Left ventricle myocardium inferior (tissue), 1 donor: Measurements from ENCODE around the gene RRP7A. TPM values are rescaled to one million over a fixed set of nuclear protein-coding genes. Genes with fewer than 3 reads are reported as not detected.
"Not testable (repeated sequence)": the region's sequence is repeated elsewhere in the genome, so short reads cannot be mapped to it uniquely, and the experiment has no call there.

Source experiments
- DNase-seq: peaks from one replicate; pipeline ENCODE4 v3.0.0-alpha.2; 2020
- H3K27ac ChIP-seq: fragments of 200-600 bp; replicated peaks from 2 replicates; pipeline ENCODE4 v1.8.0; 2021
- H3K27me3 ChIP-seq: fragments of 200-600 bp; 2 replicates; pipeline ENCODE4 v1.8.0; 2021; ENCODE audit warnings: low read depth
- H3K36me3 ChIP-seq: fragments of 200-600 bp; 2 replicates; pipeline ENCODE4 v1.8.0; 2021
- H3K4me1 ChIP-seq: fragments of 200-600 bp; 2 replicates; pipeline ENCODE4 v1.8.0; 2021
- H3K4me3 ChIP-seq: fragments of 200-600 bp; 2 replicates; pipeline ENCODE4 v1.8.0; 2021; ENCODE audit warnings: mild to moderate bottlenecking, moderate library complexity
- H3K9me3 ChIP-seq: fragments of 200-600 bp; replicated peaks from 2 replicates; pipeline ENCODE4 v1.8.0; 2021
- intact Hi-C: fragments of 100-400 bp; cut with micrococcal nuclease; formaldehyde crosslinking; loops from one replicate; pipeline ENCODE4 v1.11.0; 2022
- total RNA-seq: library from RNA; stranded (reverse); fragmentation: NEBNext Ultra II Directional; extraction: Animal tissue kit (Norgen Biotek cat#: 25700); gene quantifications from one replicate; pipeline ENCODE4 v1.2.1, GENCODE V29; 2021
- TF ChIP-seq, protein P1 (sequence below): fragments of 200-600 bp; IDR thresholded peaks from 2 replicates; pipeline ENCODE4 v1.8.0; 2021; ENCODE audit warnings: antibody characterized with exemption, mild to moderate bottlenecking, borderline replicate concordance
- donor health status: DM: no; HTN: yes; CAD: no; lungs with severe emphysema.

Gene RRP7A
- total RNA-seq, 1 donor from 2014 or later: 15.8 TPM

DNA sequence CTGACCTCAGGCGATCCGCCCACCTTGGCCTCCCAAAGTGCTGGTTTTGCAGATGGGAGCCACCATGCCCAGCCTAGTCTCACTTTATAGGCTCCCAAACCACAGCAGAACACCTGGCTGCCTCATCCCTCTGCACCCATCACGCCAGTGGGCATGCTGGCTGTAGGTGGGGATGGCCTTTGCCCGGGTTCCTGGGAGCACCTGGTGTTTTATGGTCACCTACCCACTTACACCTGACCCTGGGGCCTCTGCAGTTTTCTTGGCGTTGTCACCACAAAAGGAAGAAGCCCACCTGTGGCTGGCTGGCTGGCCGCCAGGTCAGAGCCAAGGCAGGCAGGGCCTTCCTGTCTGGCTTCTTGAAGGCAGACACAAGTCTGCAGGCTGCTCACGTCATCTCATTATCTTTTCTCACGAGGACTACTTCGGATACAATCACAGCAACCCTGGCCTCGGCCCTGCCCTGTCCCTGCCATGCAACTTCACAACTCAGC, 8.2 kb downstream of the RRP7A start:
- Histone ChIP-seq H3K4me1 (peaks cover 6% of the 10 kb centered on the region), H3K36me3 (peaks cover 20% of the 10 kb centered on the region), H3K9me3 (no peaks in the 10 kb centered on the region), H3K4me3 (no peak overlapping the region), H3K27me3 (no peaks in the 10 kb centered on the region), H3K27ac (no peak overlapping the region)
- TF ChIP-seq, protein P1, sequence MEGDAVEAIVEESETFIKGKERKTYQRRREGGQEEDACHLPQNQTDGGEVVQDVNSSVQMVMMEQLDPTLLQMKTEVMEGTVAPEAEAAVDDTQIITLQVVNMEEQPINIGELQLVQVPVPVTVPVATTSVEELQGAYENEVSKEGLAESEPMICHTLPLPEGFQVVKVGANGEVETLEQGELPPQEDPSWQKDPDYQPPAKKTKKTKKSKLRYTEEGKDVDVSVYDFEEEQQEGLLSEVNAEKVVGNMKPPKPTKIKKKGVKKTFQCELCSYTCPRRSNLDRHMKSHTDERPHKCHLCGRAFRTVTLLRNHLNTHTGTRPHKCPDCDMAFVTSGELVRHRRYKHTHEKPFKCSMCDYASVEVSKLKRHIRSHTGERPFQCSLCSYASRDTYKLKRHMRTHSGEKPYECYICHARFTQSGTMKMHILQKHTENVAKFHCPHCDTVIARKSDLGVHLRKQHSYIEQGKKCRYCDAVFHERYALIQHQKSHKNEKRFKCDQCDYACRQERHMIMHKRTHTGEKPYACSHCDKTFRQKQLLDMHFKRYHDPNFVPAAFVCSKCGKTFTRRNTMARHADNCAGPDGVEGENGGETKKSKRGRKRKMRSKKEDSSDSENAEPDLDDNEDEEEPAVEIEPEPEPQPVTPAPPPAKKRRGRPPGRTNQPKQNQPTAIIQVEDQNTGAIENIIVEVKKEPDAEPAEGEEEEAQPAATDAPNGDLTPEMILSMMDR: no peak
- intact Hi-C loops: no loop called here
- DNase-seq: no peak

DNA sequence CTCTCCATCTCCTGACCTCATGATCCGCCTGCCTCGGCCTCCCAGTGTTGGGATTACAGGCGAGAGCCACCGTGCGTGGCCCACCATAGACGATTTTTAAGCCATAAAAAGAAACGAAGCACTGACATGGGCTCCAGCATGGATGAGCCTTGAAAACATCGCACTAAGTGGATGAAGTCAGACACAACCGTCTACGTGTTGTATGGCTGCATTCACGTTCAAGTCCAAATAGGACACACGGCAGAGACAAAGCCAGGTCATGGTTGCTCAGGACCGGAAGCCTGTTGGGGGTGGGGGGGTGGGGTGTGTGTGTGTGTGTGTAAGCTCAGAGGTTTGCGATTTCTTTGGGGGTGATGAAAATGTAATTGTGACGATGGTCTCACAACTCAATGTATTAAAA, 10.0 kb downstream of the RRP7A start:
- Histone ChIP-seq H3K27ac (no peak overlapping the region), H3K4me1 (peaks cover 5% of the 10 kb centered on the region), H3K27me3 (no peaks in the 10 kb centered on the region), H3K4me3 (no peak overlapping the region), H3K36me3 (peaks cover 11% of the 10 kb centered on the region), H3K9me3 (no peaks in the 10 kb centered on the region)
- intact Hi-C loops: no loop called here
- no peak for DNase-seq
- TF ChIP-seq, protein P1: no peak

DNA sequence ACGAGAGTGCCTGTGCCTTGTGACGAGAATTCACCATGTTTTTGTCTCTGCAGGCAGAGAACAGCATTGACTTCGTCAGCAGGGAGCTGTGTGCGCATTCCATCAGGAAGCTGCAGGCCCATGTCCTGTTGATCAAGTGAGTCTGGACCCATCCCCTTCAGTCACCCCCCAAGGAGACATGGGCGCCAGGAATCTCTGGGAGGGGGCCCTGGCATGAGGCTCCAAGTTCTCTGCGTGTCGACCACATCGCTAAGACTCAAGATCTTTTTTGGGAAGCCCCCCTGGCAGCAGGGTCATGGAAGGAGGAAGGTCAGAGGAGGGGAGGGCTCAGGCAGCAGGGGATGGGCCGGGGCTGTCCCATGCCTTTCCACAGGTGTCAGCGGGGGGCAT, 10.6 kb downstream of the RRP7A start:
- peaks cover 10% of the 10 kb centered on the region for H3K36me3 ChIP-seq

DNA sequence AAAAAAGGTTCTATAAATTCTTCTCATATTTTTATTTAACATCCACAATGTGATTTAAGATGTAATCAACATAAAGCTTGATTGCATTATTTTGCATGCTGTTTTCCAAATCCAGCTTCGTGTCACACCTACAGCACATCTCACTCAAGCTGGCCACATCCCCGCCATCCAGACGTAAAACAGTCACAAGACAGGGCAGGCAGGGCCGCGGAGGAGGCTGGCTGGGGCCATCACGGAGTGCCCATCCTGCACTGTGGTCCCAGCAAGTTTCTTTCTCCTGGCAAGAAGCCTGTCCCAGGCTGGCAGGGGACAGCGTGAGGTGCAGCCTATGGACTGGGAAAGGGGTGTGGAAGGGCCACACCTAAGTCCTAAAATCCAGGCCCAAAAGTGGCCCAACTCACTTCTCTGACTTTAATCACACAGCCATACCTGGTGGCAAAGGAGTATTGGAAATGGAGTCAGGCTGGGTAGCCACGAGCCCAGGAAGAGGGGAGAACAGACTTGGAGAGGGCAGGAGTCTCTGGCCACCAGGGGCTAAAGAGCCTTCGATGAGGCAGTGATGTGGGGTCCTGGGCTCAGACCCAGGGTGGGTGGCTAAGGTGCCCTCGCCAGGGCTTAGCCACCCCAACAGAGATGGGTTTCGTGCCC, 11.1 kb downstream of the RRP7A start:
- H3K4me1 ChIP-seq, H3K4me3 ChIP-seq, intact Hi-C loops, DNase-seq, H3K9me3 ChIP-seq, H3K27ac ChIP-seq, H3K27me3 ChIP-seq, H3K36me3 ChIP-seq: not testable (repeated sequence)

More for the DNA sequence above, 10.6 kb downstream of the RRP7A start:
- H3K27me3 ChIP-seq, H3K27ac ChIP-seq, DNase-seq, H3K4me1 ChIP-seq, H3K9me3 ChIP-seq, H3K4me3 ChIP-seq, intact Hi-C loops: not testable (repeated sequence)

DNA sequence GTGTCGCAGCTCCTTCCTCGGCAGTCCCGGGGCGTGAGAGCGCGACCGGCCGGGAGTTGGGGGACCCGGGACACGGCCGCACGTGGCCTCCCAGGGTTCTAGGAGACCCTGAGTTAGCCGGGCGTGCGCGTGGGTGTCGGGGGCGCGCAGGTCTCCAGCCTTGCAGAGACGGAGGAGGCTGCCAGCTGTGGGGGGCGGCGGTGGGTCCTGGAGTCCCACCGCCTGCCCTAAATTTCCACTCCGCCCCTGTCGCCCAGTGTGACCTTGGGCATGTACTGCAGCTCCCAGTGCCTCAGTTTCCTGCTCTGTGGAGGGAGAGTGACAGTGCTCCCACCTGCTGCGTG, 18.8 kb downstream of the RRP7A start:
- no peak overlapping the region for H3K27ac ChIP-seq
- peak; percentile 25 for DNase-seq
- no peaks in the 10 kb centered on the region for H3K9me3 ChIP-seq
- H3K4me3 ChIP-seq: peak overlapping the region; percentile 60
- H3K4me1 ChIP-seq: peaks cover 5% of the 10 kb centered on the region
- H3K36me3 ChIP-seq: no peaks in the 10 kb centered on the region
- H3K27me3 ChIP-seq: no peaks in the 10 kb centered on the region
- intact Hi-C loops: no loop called here
- TF ChIP-seq, protein P1: no peak

DNA sequence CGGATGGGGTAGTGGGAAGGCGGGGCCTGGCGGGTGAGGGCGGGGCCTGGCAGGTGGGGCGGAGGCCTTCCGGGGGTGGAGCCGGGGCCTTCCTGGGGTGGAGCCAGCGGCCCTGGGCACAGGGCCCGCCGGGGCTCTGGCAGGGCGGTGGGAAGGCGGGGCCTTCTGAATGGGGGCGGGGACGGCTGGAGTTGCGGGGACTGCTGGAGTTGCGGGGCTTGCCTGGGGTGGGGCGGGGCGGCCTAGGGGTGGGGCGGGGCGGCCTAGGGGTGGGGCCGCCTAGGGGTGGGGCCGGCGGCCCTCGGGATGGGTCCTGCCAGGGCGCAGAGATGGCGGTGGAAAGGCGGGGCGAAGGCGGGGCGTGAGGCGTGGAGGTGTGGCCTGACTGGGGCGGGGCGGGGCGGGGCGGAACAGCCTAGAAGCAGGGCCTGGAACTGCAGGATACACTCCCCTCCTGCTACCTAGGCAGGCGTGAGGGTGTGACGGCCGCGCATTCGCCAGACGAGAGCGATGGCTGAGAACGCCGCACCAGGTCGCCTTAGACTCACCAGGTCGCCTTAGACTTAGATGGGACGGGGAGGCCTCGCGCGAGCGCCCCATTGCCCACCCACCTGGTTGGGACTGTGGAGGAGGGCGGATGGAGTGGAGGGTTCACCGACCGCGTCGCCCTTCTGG, 19.3 kb downstream of the RRP7A start:
- peak; percentile 82 for DNase-seq
- peaks cover 5% of the 10 kb centered on the region for H3K4me1 ChIP-seq
- H3K27ac ChIP-seq: peak overlapping the region; percentile 48
- no peaks in the 10 kb centered on the region for H3K9me3 ChIP-seq
- intact Hi-C loops: no loop called here
- H3K36me3 ChIP-seq: no peaks in the 10 kb centered on the region
- no peaks in the 10 kb centered on the region for H3K27me3 ChIP-seq
- TF ChIP-seq, protein P1: no peak
- peak overlapping the region; percentile 60 for H3K4me3 ChIP-seq

DNA sequence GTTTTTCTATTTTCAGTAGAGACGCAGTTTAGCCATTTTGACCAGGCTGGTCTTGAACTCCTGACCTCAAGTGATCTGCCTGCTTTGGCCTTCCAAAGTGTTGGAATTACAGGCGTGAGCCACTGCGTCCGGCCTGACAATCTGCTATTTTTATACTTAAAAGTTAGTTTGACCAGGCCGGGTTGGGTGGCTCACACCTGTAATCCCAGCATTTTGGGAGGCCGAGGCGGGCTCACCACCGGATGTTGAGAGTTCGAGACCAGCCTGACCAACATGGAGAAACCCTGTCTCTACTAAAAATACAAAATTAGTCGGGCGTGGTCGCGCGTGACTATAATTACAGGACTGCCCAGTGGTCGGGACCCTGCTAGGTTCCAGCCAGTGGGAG, 19.8 kb downstream of the RRP7A start:
- H3K27me3 ChIP-seq, H3K36me3 ChIP-seq, DNase-seq, intact Hi-C loops, H3K9me3 ChIP-seq, H3K4me1 ChIP-seq: not testable (repeated sequence)
- H3K27ac ChIP-seq: peak overlapping the region; percentile 48
- H3K4me3 ChIP-seq: peak overlapping the region; percentile 60

DNA sequence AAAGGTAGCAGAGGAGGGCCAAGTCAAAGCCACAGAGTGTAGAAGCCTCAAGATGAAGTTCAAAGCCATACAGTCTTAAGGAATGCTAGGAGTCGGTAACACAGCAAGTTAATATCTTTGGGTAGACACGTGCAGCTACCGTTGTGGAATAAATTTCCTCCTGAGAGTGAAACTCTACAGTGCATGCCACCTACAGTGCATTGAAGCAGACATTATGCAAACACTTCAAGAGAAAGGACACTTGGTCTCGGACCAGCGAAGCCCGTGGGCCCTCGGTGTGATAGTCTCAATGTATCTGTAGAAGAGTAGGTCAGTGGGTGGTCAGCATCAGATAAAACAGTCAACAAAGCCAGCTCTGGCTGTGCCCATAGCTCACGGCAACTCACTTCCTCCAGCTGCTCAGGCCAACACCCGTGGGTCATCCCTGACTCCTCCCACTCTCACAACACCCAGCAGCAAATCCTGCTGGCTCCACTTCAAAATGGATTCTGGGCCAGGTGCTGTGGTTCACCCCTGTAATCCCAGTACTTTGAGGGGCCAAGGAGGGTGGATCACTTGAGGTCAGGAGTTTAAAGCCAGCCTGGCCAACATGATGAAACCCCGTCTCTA, 24.0 kb downstream of the RRP7A start:
- H3K9me3 ChIP-seq, H3K36me3 ChIP-seq, H3K27me3 ChIP-seq, DNase-seq, H3K4me3 ChIP-seq, H3K4me1 ChIP-seq, intact Hi-C loops, H3K27ac ChIP-seq: not testable (repeated sequence)
